ENCODE results near the gene MAT2A.

Gene MAT2A

GRCh38 chr2:85548608-85548900 lies 9.6 kb downstream of the MAT2A start:
- no peak for TF ChIP-seq CTCF (IDR thresholded peaks at IDR 0.05; ENCODE audit: control insufficient read depth, extremely low read depth, insufficient read depth)
- no peak for DNase-seq (ENCODE audit: low read depth)
- H3K4me3 ChIP-seq (ENCODE audit: low read depth, low read length), result no peak overlapping the region

- H3K4me3 ChIP-seq (ENCODE audit: low read depth, low read length), result no peak overlapping the region
- TF ChIP-seq CTCF (IDR thresholded peaks at IDR 0.05; ENCODE audit: control insufficient read depth, extremely low read depth, insufficient read depth), result no peak
- no peak for DNase-seq (ENCODE audit: low read depth)
Measured at GRCh38 chr2:85549095-85549494, 10.1 kb downstream of the MAT2A start.

DNA sequence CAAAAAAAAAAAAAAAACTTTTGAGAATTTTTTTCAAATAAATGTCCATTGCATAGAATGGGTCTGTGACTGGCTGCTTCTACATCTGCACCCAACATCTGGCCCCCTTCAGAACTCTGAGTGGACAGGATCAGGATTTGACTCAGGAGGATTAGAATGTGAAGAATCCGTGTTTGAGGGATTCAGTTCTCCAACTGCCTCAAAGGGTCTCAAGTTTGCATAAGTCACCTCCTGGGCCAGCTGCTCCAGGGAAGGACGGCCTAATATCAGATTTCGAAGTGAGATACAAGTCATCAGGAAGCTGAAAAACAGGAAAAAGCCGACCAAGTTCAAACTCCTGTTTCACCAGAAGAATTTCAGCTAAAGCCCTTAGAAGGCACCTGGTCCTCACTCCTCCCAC lies 10.9 kb downstream of the MAT2A start:
- no peak overlapping the region for H3K4me3 ChIP-seq (ENCODE audit: low read depth, low read length)
- DNase-seq (ENCODE audit: low read depth), result no peak
- no peak for TF ChIP-seq CTCF (IDR thresholded peaks at IDR 0.05; ENCODE audit: control insufficient read depth, extremely low read depth, insufficient read depth)

DNA sequence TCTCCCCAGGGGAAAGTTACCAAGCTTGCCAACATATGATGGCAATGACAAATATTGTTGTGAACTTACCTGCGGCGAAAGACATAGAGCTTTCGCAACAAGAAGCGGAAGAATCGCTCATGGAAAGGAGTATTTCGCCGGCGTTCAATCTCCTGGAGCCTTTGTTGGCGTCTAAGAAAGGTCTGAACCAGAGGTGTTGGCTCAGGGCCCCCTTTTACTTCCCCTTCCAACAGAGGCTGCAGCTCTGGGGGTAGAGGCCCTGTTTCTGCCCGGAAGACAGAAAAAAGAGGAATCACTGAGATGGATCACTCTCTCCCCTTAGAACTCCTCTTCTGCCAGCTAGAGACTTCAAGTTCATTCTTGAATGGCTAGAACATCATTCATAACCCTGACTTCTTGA lies 11.5 kb downstream of the MAT2A start:
- H3K4me3 ChIP-seq (ENCODE audit: low read depth, low read length), result no peak overlapping the region
- TF ChIP-seq CTCF (IDR thresholded peaks at IDR 0.05; ENCODE audit: control insufficient read depth, extremely low read depth, insufficient read depth), result no peak
- DNase-seq (ENCODE audit: low read depth), result no peak

GRCh38 chr2:85551698-85552678 lies 13.0 kb downstream of the MAT2A start:
- peak; percentile 90 for TF ChIP-seq CTCF (IDR thresholded peaks at IDR 0.05; ENCODE audit: control insufficient read depth, extremely low read depth, insufficient read depth)
- no peak overlapping the region for H3K4me3 ChIP-seq (ENCODE audit: low read depth, low read length)
- DNase-seq (ENCODE audit: low read depth), result no peak

DNA sequence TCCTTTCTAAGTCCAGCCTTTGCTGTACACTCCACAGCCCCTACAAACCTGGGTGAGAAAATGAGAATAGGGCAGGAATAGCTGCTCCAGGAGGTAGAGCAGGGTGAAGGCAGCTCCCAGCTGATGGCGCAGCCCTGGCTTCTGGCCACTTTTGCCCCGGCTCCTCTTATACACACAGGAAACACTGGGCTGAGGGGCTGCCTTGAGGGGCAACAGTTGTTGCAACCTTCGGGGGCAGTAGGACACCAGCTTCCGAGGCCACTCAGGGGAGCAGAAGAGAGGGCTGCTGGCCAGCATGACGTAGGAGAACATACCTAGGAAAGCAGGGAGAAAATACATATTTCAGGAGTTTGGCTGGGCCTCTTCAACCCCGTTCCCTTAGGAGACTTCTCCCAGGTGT lies 14.2 kb downstream of the MAT2A start:
- TF ChIP-seq CTCF (IDR thresholded peaks at IDR 0.05; ENCODE audit: control insufficient read depth, extremely low read depth, insufficient read depth), result no peak

More for the DNA sequence above, 14.2 kb downstream of the MAT2A start:
- H3K4me3 ChIP-seq (ENCODE audit: low read depth, low read length), result no peak overlapping the region
- no peak for DNase-seq (ENCODE audit: low read depth)

Data from LNCaP clone FGC (cell line).